ENCODE measurements around the gene SLC25A13. TPM values are rescaled to one million over a fixed set of nuclear protein-coding genes. Genes with fewer than 3 reads are reported as not detected.

SLC25A13 gene
- total and polyA plus RNA-seq, 2 of the 8 experiments (the other 6 are each of a cell fraction or from before 2014, with no cell fraction given): 30.8 to 85.4 TPM

DNA sequence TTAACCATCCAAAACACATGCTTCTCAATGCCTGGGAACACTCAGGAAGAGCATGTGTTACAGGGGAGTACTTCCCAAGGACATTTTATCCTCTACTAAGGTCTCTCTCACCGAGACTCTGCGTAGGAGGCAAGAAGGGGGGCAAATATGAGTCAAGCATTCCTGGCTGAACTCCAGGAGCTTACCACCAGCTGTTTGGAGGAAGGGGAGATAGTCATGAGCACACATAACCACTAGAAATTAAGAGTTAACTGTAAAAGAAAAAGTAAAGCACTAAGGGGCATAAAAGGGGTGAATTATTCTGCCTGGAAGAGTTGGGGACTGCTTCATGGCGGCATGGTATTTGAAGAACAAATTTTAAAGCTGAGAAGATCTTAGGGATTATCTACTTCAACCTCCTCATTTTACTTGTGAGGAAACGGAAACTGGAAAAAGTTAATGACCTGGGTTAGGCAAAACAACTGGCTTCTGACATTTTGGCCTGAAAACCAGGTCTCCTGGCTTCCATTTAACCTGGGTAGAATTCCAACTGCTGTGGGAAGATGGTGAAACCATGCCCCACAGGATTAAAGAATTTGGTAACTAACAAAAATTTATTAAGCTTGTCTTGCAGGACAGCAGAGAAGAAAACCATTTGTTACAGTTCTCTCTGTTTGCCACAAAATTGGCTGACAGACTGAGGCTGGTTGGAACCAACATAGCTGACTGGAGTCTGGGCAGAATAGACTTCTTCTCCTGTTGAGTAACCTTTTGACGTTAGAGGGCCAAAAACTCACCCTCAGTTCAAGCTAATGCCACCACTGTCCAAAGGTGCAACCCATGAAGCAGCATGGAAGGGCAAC is 85.5 kb downstream of the SLC25A13 start:
- H4K5ac ChIP-seq (ENCODE audit: insufficient read length, low read depth, low read length): no peak overlapping the region
- no peak overlapping the region for H2BK15ac ChIP-seq (ENCODE audit: low read length)
- H2BK12ac ChIP-seq (ENCODE audit: low read depth, low read length): no peak overlapping the region
- DNase-seq (ENCODE audit: low read depth in 1 of 2, low spot score in 2 of 2): no peak
- 0 out of 4 replicates have a peak, but pooled peaks cover 0 to 5% of the 10 kb centered on the region in 2 experiments for H3K79me2 ChIP-seq (ENCODE audit: control insufficient read depth in 1 of 2, insufficient read depth in 2 of 2, low read length in 2 of 2)
- no peaks in the 10 kb centered on the region for H3K23me2 ChIP-seq (ENCODE audit: low read depth, low read length)
- no peak overlapping the region for H3K23ac ChIP-seq (ENCODE audit: insufficient read length)
- no peaks in the 10 kb centered on the region for H3K27me3 ChIP-seq (replicated peaks in 1 of 4; ENCODE audit: control insufficient read depth in 3 of 4, extremely low read depth in 1 of 4, insufficient read depth in 3 of 4, low read length in 3 of 4)
- no peak overlapping the region for H2BK20ac ChIP-seq (ENCODE audit: low read length)
- H3K4me2 ChIP-seq (ENCODE audit: insufficient read depth in 1 of 2, low read depth in 2 of 2, low read length in 2 of 2): no peak overlapping the region
- H3K27ac ChIP-seq (ENCODE audit: low read depth, low read length): no peak overlapping the region
- FAIRE-seq: no peak
- H3K4me1 ChIP-seq (replicated peaks in 1 of 4; ENCODE audit: control insufficient read depth in 3 of 4, insufficient read depth in 4 of 4, low read length in 3 of 4): no peaks in the 10 kb centered on the region
- H3K18ac ChIP-seq (ENCODE audit: extremely low read depth, low read length): no peak overlapping the region
- H4K8ac ChIP-seq (ENCODE audit: extremely low read depth, insufficient read depth, low read length): no peak overlapping the region
- peaks cover 0 to 7% (median 0%) of the 10 kb centered on the region in 4 experiments; a peak in 2 of 8 replicates for H3K36me3 ChIP-seq (ENCODE audit: control insufficient read depth in 2 of 4, insufficient read depth in 4 of 4, low read length in 3 of 4)
- 84% methylated on average over 5 of the region's 5 CpGs; no CpG with 5 or more reads in 1 of the 2 experiments for WGBS, 2 experiments (ENCODE audit: extremely low coverage in 1 of 2, insufficient coverage in 1 of 2, insufficient read length in 1 of 2, insufficient replicate concordance in 2 of 2, low coverage in 1 of 2, low lambda C conversion rate in 2 of 2, missing lambda C conversion rate in 1 of 2)
- no peak overlapping the region for H4K91ac ChIP-seq (replicated peaks; ENCODE audit: insufficient read length, low read length)
- no peak overlapping the region for H2BK120ac ChIP-seq (replicated peaks; ENCODE audit: low read depth, low read length)
- H3K4ac ChIP-seq (replicated peaks; ENCODE audit: insufficient read length, low read depth, low read length): no peak overlapping the region
- no peak overlapping the region for H2AFZ ChIP-seq (ENCODE audit: low read length)
- ChIA-PET POLR2A (ENCODE audit: partially characterized antibody) (no interaction called here), CTCF (ENCODE audit: partially characterized antibody) (interaction anchor here (1.2 kb wide), 1 partner anchor 12 kb away, joined by 11 read pairs; no protein-coding TSS in a partner anchor)
- H3K9ac ChIP-seq (replicated peaks in 1 of 4; ENCODE audit: extremely low read depth in 1 of 4, low read depth in 3 of 4, low read length in 3 of 4): no peak overlapping the region
- H3K79me1 ChIP-seq (ENCODE audit: low read depth, low read length): peaks cover 9% of the 10 kb centered on the region; the same call in 1 of the 2 replicates
- H2BK5ac ChIP-seq (ENCODE audit: low read depth, low read length): no peak overlapping the region
- H3K9me3 ChIP-seq (ENCODE audit: insufficient read depth in 2 of 2, low read depth in 1 of 2, low read length in 1 of 2): no peaks in the 10 kb centered on the region
- TF ChIP-seq SUZ12 (IDR thresholded peaks at IDR 0.05; ENCODE audit: low read length) (no peak), SP1 (IDR thresholded peaks at IDR 0.05; ENCODE audit: low read depth, low read length) (no peak), CTBP2 (IDR thresholded peaks at IDR 0.05; ENCODE audit: borderline replicate concordance, insufficient read depth, insufficient read length, low read length) (no peak), POU5F1 (IDR thresholded peaks at IDR 0.05; ENCODE audit: low read depth, low read length) (no peak), TAF1 (IDR thresholded peaks at IDR 0.05; ENCODE audit: low read depth, low read length) (no peak)
- TF ChIP-seq, protein P1, sequence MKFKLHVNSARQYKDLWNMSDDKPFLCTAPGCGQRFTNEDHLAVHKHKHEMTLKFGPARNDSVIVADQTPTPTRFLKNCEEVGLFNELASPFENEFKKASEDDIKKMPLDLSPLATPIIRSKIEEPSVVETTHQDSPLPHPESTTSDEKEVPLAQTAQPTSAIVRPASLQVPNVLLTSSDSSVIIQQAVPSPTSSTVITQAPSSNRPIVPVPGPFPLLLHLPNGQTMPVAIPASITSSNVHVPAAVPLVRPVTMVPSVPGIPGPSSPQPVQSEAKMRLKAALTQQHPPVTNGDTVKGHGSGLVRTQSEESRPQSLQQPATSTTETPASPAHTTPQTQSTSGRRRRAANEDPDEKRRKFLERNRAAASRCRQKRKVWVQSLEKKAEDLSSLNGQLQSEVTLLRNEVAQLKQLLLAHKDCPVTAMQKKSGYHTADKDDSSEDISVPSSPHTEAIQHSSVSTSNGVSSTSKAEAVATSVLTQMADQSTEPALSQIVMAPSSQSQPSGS (IDR thresholded peaks at IDR 0.05; ENCODE audit: low read length): no peak
- no peak overlapping the region for H3K56ac ChIP-seq (replicated peaks; ENCODE audit: insufficient read length, low read depth, low read length)
- no peak overlapping the region for H3K4me3 ChIP-seq (ENCODE audit: extremely low read depth in 1 of 4, insufficient read depth in 2 of 4, low read depth in 3 of 4, low read length in 4 of 4)
- H3K14ac ChIP-seq (ENCODE audit: insufficient read length): no peak overlapping the region
- peaks cover 0 to 3% of the 10 kb centered on the region in 2 experiments for H4K20me1 ChIP-seq (replicated peaks in 1 of 2; ENCODE audit: control insufficient read depth in 1 of 2, insufficient read depth in 2 of 2, low read length in 2 of 2)
- H2AK5ac ChIP-seq (ENCODE audit: low read depth, low read length): no peak overlapping the region

Data from H1 (cell line).